Retina (tissue), 1 donor: ENCODE measurements around the gene KIFAP3.
"Not testable (repeated sequence)": the region's sequence is repeated elsewhere in the genome, so short reads cannot be mapped to it uniquely, and the experiment has no call there.

Experiments
- DNase-seq: peaks from one replicate; pipeline ENCODE4 v3.0.0-alpha.2; 2016

Gene KIFAP3

GRCh38 chr1:169884634-169885033 is 189.9 kb downstream of the KIFAP3 start:
- DNase-seq, result no peak

- no peak for DNase-seq
Measured at GRCh38 chr1:169882039-169882511, 192.4 kb downstream of the KIFAP3 start.

GRCh38 chr1:169879034-169879840 is 195.3 kb downstream of the KIFAP3 start:
- no peak for DNase-seq

DNA sequence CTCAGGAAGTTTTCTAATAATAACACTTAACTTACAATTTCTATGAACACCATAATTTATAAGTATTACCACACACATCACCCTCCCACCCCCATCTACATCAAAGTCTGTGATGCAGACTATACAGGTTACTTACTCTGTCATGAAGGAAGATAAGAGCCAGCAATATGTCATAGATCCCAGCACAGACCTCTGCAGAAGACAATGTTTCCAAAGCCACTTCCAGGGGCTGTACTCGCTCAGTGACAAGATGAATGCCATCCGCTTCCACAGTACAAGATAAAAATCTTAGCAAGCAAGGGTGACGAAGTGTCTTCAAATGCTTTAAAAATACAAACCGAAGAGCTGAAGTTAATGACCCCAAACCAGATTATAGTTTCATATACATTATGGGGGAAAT is 196.0 kb downstream of the KIFAP3 start:
- DNase-seq, result no peak

GRCh38 chr1:169877800-169878491 is 196.5 kb downstream of the KIFAP3 start:
- no peak for DNase-seq

DNA sequence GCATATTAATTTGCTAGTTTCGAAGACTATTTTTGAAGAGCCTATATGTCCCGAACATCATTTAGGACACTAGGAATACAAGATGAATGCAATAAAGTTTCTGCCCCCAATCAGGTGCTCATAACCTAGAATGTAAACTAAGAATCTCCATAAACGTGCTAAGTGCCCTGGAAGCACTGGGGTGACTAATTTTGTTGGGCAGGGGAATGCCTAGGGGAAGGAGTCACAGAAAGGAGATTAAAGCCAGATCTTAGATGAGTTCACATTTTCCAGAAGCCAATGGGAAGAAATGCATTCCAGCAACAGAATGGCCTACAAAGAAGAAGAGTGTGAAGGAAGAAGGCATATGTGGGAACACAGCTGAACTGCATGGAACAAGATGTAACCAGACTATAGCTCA is 200.3 kb downstream of the KIFAP3 start:
- no peak for DNase-seq

DNA sequence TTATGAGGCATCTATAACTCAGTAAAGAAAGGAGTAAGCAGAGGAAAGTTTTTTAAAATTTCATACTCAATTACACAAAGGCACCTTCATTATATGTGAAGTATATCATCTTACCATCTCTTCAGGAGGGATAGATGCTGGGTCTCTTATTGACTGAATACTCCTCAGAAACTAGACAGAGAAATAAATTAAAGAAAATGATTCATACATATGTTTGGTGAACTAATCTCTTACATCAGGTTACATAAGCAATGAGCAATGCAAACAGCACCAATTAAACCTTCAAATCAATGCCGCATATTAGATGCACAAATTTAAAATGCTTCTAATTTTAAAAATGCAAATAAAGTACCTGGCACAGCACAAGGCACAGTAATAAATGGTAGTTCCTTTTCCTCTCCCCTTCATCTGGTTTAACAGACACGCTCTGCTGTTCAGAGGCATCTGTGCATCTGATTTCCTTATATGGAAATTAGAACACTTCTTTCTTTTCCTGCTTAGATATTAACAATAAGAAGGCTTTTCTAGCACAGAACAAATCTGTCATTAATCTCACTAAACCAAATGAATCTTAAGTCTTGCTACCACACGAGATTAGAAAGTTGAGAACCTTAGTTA is 200.8 kb downstream of the KIFAP3 start:
- no peak for DNase-seq

GRCh38 chr1:169872906-169873305 is 201.6 kb downstream of the KIFAP3 start:
- no peak for DNase-seq

- DNase-seq, result not testable (repeated sequence)
Measured at GRCh38 chr1:169871988-169872387, 202.5 kb downstream of the KIFAP3 start.
